Muscle layer of colon (tissue), 2 donors: ENCODE data around the gene NEAT1.

Experiments
- H3K27ac ChIP-seq: one replicate; pipeline ENCODE4 v1.7.0; 2013; ENCODE audit warnings: low read depth, mild to moderate bottlenecking, low read length, moderate library complexity
- H3K27me3 ChIP-seq, 2 donors: one replicate each; pipeline ENCODE4 v1.7.0; 2013; ENCODE audit warnings: low read length in 2 of 2, mild to moderate bottlenecking in 2 of 2; ENCODE audit not compliant: insufficient read depth in 2 of 2, control insufficient read depth in 1 of 2
- H3K36me3 ChIP-seq: one replicate; pipeline ENCODE4 v1.7.0; 2013; ENCODE audit warnings: mild to moderate bottlenecking, low read length; ENCODE audit not compliant: insufficient read depth
- H3K4me1 ChIP-seq: one replicate; pipeline ENCODE4 v1.7.0; 2013; ENCODE audit warnings: mild to moderate bottlenecking, low read length; ENCODE audit not compliant: insufficient read depth
- H3K4me3 ChIP-seq, 2 donors: one replicate each; pipeline ENCODE4 v1.7.0; 2013; ENCODE audit warnings: low read length in 2 of 2, low read depth in 1 of 2, mild to moderate bottlenecking in 1 of 2, moderate library complexity in 1 of 2
- H3K9ac ChIP-seq: one replicate; pipeline ENCODE4 v1.7.0; 2013; ENCODE audit warnings: low read length
- H3K9me3 ChIP-seq: one replicate; pipeline ENCODE4 v1.7.0; 2013; ENCODE audit warnings: mild to moderate bottlenecking, low read length
- donor health status: abdominal sarcoma.
- donor health status: Adenocarcinoma of cecum.

NEAT1 gene

DNA sequence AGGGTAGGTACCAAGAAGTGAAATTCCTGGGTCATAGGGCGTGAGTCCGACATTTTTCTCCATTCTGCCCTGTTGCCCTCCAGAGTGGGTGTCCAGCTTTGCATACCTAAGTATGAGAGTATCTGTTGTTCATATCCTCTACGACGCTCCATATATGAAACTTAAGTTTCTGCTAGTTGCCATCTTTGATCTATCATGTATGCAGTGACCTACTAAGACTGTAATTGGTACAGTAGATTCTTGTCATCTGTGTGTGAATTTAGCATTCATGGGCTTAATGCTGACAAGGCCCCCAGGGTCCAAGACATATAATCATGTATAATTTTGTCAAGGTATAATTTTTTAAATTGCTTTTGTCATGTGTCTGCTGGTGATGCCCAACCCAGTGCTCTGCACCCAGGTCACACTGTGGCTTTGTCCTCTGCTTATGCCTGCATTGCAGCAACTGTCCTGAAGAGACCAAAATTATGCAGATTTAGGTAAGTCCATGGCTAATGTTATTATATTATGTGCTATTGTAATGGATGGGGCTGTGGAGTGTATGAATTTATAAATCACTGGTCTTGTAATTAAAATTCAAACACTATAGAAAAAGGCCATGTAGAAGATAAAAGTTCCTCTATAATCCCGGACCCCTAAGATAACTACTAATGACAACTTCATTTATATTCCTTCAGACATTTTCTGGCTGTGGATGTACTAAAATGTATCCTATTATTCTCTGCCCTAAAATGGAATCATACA is 12.2 kb downstream of the NEAT1 start:
- Histone ChIP-seq H3K9ac (no peak overlapping the region), H3K4me1 (peaks cover 85% of the 10 kb centered on the region), H3K27me3 (no peaks in the 10 kb centered on the region), H3K27ac (no peak overlapping the region), H3K36me3 (peaks cover 71% of the 10 kb centered on the region), H3K4me3 (no peak overlapping the region), H3K9me3 (no peaks in the 10 kb centered on the region)

DNA sequence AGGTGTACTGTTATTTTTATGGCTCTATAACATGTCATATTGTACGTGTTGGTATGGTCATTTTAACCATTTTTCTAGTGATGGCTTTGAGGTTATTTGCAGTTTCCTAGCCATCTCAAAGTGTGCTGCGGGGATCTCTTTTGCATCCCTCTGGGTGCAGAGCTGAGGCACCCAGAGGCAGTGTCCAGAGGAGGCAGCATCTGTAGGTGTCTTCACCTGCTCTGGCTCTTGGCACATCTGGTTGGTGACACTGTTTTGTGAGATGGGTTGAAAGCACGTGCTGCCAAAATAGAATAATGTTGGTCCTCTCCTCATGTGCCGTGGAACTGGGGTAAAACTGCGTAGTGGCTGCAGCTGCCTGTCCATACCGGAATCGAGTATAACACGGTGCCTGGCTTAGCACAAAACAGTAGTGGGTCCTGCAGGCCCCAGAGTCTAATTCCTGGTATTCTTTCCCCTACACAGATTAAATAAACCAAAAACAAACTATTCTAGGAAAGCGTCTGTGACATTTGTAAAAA is 12.9 kb downstream of the NEAT1 start:
- H3K4me1 ChIP-seq: peaks cover 86% of the 10 kb centered on the region
- H3K27me3 ChIP-seq: no peaks in the 10 kb centered on the region
- no peak overlapping the region for H3K4me3 ChIP-seq
- no peak overlapping the region for H3K9ac ChIP-seq
- no peaks in the 10 kb centered on the region for H3K9me3 ChIP-seq
- no peak overlapping the region for H3K27ac ChIP-seq
- H3K36me3 ChIP-seq: peaks cover 70% of the 10 kb centered on the region

DNA sequence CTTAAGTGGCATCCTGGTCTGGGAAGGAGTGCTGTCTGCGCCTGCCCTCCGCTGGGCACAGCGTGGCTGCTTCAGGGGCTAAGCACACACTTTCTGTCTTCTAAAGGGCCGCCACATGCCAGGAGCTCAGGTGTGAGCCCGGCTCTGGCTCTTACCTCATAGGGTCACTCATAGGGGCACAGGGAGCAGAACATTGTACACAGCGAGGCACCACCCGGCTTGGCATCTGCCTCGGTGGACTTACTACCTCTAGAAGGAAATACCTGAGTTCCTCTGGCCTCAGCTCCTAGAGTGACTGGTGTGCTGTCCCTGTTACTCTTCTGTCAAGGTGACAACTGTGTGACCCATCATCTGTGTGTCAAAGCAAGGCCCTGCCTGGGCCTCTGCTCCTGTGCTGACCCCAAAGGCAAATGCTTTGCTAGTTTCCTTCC is 13.4 kb downstream of the NEAT1 start:
- Histone ChIP-seq H3K9ac (no peak overlapping the region), H3K9me3 (no peaks in the 10 kb centered on the region), H3K27ac (no peak overlapping the region), H3K27me3 (no peaks in the 10 kb centered on the region), H3K4me1 (peaks cover 84% of the 10 kb centered on the region), H3K36me3 (peaks cover 68% of the 10 kb centered on the region), H3K4me3 (no peak overlapping the region)

DNA sequence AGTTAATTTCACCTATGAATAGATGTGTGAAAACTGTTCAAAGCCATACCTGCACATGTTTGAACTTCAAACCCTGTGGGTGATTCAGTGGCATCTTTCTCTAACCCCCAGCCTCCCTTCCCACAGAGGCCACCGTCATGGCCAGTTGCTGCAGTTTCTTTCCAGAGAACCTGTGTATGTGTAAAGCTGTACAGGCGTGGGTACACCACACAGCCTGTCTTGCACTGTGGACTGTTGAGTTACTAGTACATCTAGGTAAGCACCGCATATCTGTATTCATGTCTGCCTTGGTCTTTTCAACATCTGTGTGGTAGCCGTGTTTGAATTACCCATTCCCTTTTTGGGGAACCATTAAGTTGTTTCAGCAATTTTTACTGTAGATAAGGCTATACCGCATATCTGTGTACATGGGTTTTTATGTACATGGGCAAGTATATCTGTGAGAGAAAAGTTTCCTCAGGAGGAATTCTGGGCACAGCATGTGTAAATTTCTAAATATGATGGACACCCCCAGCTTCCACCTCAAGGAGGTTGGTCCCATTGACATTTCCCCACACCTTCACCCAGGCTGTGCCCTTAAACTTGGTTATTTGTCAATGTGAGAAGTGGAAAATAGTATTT is 13.9 kb downstream of the NEAT1 start:
- Histone ChIP-seq H3K9ac (no peak overlapping the region), H3K4me1 (peaks cover 82% of the 10 kb centered on the region), H3K4me3 (no peak overlapping the region), H3K27ac (peak overlapping the region; percentile 50), H3K36me3 (peaks cover 66% of the 10 kb centered on the region), H3K27me3 (no peaks in the 10 kb centered on the region), H3K9me3 (no peaks in the 10 kb centered on the region)

DNA sequence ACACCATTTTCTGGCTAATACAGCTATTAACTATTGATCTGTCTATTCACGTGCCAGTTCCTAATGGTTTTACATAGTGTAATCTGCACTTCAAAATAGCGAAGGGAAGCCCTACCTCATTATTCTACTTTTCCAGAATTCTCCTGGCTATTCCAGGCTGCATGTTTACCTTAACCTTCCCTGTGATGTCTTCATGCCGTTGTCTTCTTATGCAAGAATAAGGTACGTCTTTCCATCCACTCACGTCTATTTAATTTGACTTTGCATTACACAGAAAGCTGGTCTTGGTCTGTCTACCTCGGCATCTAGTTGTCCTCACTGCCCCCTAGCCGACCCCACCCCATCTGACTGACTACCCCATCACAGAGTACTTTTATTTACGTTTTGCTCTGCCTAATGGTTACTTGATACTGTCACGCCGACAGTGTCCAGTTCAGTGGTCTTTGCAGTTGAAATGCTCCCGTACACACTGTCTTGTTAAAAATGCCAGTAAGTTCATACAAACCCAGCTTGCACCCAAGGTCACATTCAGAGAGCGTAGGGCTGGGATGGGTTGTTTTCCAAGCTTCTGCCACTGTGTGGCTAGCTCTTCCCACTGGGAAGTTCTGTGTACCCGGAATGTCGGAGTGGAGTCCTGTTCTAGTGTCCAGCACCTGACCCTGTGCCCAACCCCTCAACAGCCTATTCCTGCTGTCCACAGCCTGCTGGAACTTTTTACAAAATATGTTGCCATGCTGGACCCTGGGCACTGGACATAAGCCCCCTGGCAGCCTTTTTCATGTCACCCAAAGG is 15.0 kb downstream of the NEAT1 start:
- Histone ChIP-seq H3K4me1 (peaks cover 82% of the 10 kb centered on the region), H3K36me3 (peaks cover 75% of the 10 kb centered on the region), H3K4me3 (no peak overlapping the region), H3K27me3 (no peaks in the 10 kb centered on the region), H3K9ac (no peak overlapping the region), H3K9me3 (no peaks in the 10 kb centered on the region), H3K27ac (no peak overlapping the region)

DNA sequence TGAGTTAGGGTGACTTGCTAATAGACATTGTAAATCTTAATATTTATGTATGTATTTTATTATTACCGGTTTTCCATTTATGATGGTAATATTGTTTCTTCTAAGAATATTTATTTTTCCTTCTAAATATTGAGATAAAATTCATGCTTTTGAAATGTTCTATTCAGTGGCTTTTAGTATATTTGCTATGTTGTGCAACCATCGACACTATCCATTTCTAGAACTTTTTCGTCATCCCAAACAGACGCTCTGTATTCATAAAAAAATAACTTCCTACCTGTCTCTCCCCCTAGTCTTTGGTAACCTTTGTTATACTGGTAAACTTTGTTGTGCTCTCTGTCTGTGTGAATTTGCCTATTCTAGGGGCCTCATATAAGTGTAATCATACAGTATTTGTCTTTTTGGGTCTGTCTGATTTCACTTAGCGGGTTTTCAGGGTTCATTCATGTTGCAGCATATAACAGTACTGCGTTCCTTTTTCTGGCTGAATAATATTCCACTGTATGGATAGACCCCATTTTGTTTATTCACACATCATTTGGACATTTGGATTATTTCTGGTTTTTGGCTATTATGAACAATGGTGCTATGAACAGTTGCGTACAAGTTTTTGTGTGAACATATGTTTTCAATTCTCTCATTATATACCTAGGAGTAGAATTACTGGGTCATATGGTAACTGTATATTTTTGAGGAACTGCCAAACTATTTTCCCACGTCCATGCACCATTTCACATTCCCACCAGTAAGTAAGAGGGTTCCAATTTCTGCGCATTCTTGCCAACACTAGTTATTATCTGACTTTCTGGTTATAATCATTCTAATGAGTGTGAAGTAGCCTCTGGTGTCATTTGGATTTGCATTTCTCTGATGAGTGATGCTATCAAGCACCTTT is 15.9 kb downstream of the NEAT1 start:
- peaks cover 82% of the 10 kb centered on the region for H3K4me1 ChIP-seq
- H3K27ac ChIP-seq: no peak overlapping the region
- H3K27me3 ChIP-seq: no peaks in the 10 kb centered on the region
- H3K9me3 ChIP-seq: no peaks in the 10 kb centered on the region
- no peak overlapping the region for H3K9ac ChIP-seq
- H3K4me3 ChIP-seq: no peak overlapping the region
- H3K36me3 ChIP-seq: peaks cover 75% of the 10 kb centered on the region

DNA sequence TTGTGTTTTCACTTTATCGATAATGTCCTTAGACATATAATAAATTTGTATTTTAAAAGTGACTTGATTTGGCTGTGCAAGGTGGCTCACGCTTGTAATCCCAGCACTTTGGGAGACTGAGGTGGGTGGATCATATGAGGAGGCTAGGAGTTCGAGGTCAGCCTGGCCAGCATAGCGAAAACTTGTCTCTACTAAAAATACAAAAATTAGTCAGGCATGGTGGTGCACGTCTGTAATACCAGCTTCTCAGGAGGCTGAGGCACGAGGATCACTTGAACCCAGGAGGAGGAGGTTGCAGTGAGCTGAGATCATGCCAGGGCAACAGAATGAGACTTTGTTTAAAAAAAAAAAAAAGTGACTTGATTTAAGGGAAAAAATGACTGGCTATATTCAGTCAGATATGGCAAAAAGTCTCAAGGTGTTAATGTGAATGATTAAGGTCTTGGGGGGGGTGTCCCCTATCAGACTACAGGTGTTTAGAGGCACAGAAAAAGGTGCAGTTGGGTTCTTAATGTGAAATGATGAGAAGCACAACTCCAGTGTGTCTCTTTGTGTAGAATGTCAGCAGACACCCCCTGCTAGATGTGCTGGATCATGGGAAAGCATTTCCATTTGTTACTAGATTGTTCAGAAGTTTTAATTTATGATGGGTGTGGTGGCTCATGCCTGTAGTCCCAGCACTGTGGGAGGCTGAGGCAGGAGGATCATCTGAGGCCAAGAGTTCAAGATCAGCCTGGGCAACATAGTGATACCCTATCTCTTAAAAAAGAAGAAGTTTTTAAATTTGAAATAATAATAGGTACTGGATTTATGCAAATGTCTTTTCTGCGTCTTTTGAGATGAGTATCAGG is 17.0 kb downstream of the NEAT1 start:
- H3K27me3 ChIP-seq: no peaks in the 10 kb centered on the region
- H3K9me3 ChIP-seq: no peaks in the 10 kb centered on the region
- no peak overlapping the region for H3K4me3 ChIP-seq
- no peak overlapping the region for H3K27ac ChIP-seq
- peaks cover 78% of the 10 kb centered on the region for H3K36me3 ChIP-seq
- H3K4me1 ChIP-seq: peaks cover 83% of the 10 kb centered on the region
- no peak overlapping the region for H3K9ac ChIP-seq

DNA sequence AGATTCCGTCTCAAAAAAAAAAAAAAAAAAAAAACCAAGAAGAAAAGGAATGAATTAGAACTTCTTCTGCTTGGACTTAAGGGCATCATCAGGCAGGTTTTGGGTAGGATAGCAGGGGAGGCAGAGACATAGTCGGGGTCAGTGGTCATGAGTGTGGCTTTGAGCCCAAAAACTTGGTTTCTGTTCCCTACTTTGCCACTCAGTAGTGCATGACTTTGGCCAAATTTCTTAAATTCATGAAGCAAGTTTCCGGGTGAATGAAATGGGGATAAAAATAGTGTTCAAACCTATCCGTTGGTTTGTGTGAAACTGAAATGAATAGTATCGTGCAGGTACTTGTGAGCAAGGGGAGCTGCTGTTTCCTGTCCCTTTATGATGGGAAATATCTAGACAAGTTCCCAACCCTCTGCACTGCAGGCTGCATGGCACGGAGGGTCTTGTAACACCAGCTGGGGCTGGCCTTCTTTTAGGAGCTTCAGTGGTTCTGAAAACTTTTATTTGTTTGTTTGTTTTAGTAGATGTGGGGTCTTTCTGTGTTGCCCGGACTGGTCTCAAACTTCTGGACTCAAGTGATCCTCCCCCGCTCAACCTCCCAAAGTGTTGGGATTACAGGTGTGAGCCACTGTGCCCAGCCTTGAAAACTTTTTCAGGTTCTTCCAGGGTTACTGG is 18.4 kb downstream of the NEAT1 start:
- Histone ChIP-seq H3K4me3 (no peak overlapping the region), H3K4me1 (peaks cover 74% of the 10 kb centered on the region), H3K36me3 (peaks cover 78% of the 10 kb centered on the region), H3K27me3 (no peaks in the 10 kb centered on the region), H3K9me3 (no peaks in the 10 kb centered on the region), H3K27ac (no peak overlapping the region), H3K9ac (no peak overlapping the region)

DNA sequence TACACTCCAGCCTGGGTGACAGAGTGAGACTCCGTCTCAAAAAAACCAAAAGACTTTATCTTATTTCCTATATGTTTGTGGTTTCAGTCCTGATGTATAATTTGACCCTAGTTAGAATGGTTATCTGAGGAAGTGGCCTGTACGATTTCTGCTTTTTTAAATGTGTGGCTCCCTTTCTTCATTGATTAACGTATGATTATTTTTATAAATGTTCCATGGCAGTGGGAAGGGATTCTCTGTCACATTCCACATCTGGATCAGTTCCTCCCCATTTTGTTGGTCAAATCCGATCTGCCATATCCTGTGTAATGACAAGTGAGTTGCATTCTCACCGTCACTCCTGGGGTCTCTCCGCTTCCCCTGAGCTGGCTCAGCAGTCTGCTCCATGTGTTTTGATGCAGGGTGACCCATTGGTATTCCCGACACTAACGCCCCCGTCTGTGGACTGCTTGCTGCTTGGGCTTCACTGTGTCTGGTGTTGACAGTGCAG is 20.3 kb downstream of the NEAT1 start:
- Histone ChIP-seq H3K9me3 (no peaks in the 10 kb centered on the region), H3K4me1 (peaks cover 56% of the 10 kb centered on the region), H3K9ac (no peak overlapping the region), H3K4me3 (no peak overlapping the region), H3K27me3 (no peaks in the 10 kb centered on the region), H3K36me3 (peaks cover 73% of the 10 kb centered on the region), H3K27ac (no peak overlapping the region)
